ENCODE data around the gene PTPN5.

GRCh38 chr11:18705651-18706281 lies 85.8 kb downstream of the PTPN5 start:
- no peak for TF ChIP-seq EZH2 (IDR thresholded peaks at IDR 0.05)
- TF ChIP-seq POLR2AphosphoS5 (IDR thresholded peaks at IDR 0.05; ENCODE audit: borderline replicate concordance, low read depth, low read length) = no peak
